D721Med (cell line): ENCODE results near the gene CPTP.

ENCODE experiments used
- DNase-seq: peaks from one replicate; pipeline ENCODE4 v3.0.0; 2011; ENCODE audit warnings: low spot score; ENCODE audit not compliant: insufficient read length
- FAIRE-seq: peaks from 2 replicates; lab custom pipeline; 2011; peaks lifted over from hg19 to GRCh38; lab: Jason Lieb, UNC
- CTCF ChIP-seq: IDR thresholded peaks from 2 replicates; pipeline ENCODE4 v1.5.1; 2012; ENCODE audit warnings: mild to moderate bottlenecking, control low read depth; ENCODE audit not compliant: insufficient read depth; ENCODE audit errors: missing control alignments

The CPTP gene

GRCh38 chr1:1373815-1374588, 49.4 kb downstream of the CPTP start:
- no peak for FAIRE-seq
- DNase-seq: no peak
- TF ChIP-seq CTCF: no peak

GRCh38 chr1:1374589-1374928, 50.0 kb downstream of the CPTP start:
- no peak for TF ChIP-seq CTCF
- DNase-seq (no peak), FAIRE-seq (no peak)

GRCh38 chr1:1374929-1375662, 50.5 kb downstream of the CPTP start, which contains the start of gene AURKAIP1:
Gene AURKAIP1, minus strand, starts transcription at chr1:1375207. Its CDS starts 451 bp downstream, at chr1:1374756.
- TF ChIP-seq CTCF: no peak
- FAIRE-seq: no peak

GRCh38 chr1:1376551-1377226, 52.1 kb downstream of the CPTP start:
- TF ChIP-seq CTCF: no peak
- FAIRE-seq (no peak), DNase-seq (no peak)

More at GRCh38 chr1:1374929-1375662, 50.5 kb downstream of the CPTP start, which contains the start of gene AURKAIP1:
- peak; percentile 81 for DNase-seq

GRCh38 chr1:1377540-1378205, 53.1 kb downstream of the CPTP start:
- no peak for FAIRE-seq
- no peak for TF ChIP-seq CTCF
- DNase-seq: no peak
